PC-9 (cell line): ENCODE results near the gene AOAH. TPM values are rescaled to one million over a fixed set of nuclear protein-coding genes. Genes with fewer than 3 reads are reported as not detected.

ENCODE experiments used
- BruUV-seq: library from RNA; stranded (reverse); fragments of 400-500 nt; replicated peaks from 2 replicates; lab custom pipeline; 2021; lab: Mats Ljungman, UMichigan
- CTCF ChIA-PET: fragments of 300-600 bp; sonication (Branson Sonifier 250); formaldehyde crosslinking; loops from one replicate; lab custom pipeline; 2022; ENCODE audit warnings: antibody characterized with exemption; lab: Charles Lee
- POLR2A ChIA-PET: fragments of 300-600 bp; sonication (Branson Sonifier 250); formaldehyde crosslinking; loops from one replicate; lab custom pipeline; 2022; ENCODE audit warnings: antibody characterized with exemption; ENCODE audit not compliant: unreplicated experiment; lab: Charles Lee
- DNase-seq, 2 experiments: peaks; one replicate each; pipeline versions ENCODE4 v3.0.0 to v3.0.0-alpha.2; 2015 to 2022; ENCODE audit warnings: mixed read lengths in 1 of 2
- H2AFZ ChIP-seq: fragments of 200-600 bp; sonication (generic); 2 replicates; pipeline ENCODE4 v1.8.1; 2017; ENCODE audit warnings: antibody characterized with exemption
- H3F3A ChIP-seq: fragments of 200-600 bp; sonication (generic); 2 replicates; pipeline ENCODE4 v1.8.1; 2017; ENCODE audit warnings: antibody characterized with exemption, mild to moderate bottlenecking, low read depth; ENCODE audit not compliant: insufficient read depth
- H3K27ac ChIP-seq: fragments of 200-600 bp; sonication (generic); 2 replicates; pipeline ENCODE4 v1.6.1; 2016; ENCODE audit warnings: mixed run types
- H3K27me3 ChIP-seq: fragments of 200-600 bp; sonication (generic); 2 replicates; pipeline ENCODE4 v1.6.1; 2016; ENCODE audit warnings: low read depth, mixed run types; ENCODE audit not compliant: insufficient read depth
- H3K36me3 ChIP-seq: fragments of 200-600 bp; sonication (generic); 2 replicates; pipeline ENCODE4 v1.6.1; 2016; ENCODE audit warnings: low read depth, mixed run types
- H3K4me1 ChIP-seq: fragments of 200-600 bp; sonication (generic); replicated peaks from 2 replicates; pipeline ENCODE4 v1.6.1; 2016; ENCODE audit warnings: mixed run types; ENCODE audit not compliant: insufficient read depth
- H3K4me2 ChIP-seq: fragments of 200-600 bp; sonication (generic); 2 replicates; pipeline ENCODE4 v1.6.1; 2017; ENCODE audit warnings: mixed run types
- H3K4me3 ChIP-seq: fragments of 200-600 bp; sonication (generic); 2 replicates; pipeline ENCODE4 v1.6.1; 2016; ENCODE audit warnings: mixed run types
- H3K79me2 ChIP-seq: fragments of 200-600 bp; sonication (generic); 2 replicates; pipeline ENCODE4 v1.6.1; 2017; ENCODE audit warnings: low read depth, mixed run types
- H3K9me2 ChIP-seq: fragments of 200-600 bp; sonication (generic); 2 replicates; pipeline ENCODE4 v1.8.1; 2017; ENCODE audit warnings: mild to moderate bottlenecking; ENCODE audit not compliant: insufficient read depth
- H3K9me3 ChIP-seq: fragments of 200-600 bp; sonication (generic); 2 replicates; pipeline ENCODE4 v1.8.1; 2016; ENCODE audit warnings: low read depth; ENCODE audit not compliant: insufficient read depth
- H4K20me1 ChIP-seq: fragments of 200-600 bp; sonication (generic); 2 replicates; pipeline ENCODE4 v1.8.1; 2017; ENCODE audit not compliant: insufficient read depth
- CTCF ChIP-seq: fragments of 200-600 bp; sonication (generic); conservative IDR thresholded peaks from 2 replicates; pipeline ENCODE4 v1.6.1; 2017; ENCODE audit warnings: mixed run types, antibody characterized with exemption, mild to moderate bottlenecking, moderate library complexity
- EZH2 ChIP-seq: fragments of 200-600 bp; sonication (generic); IDR thresholded peaks from 2 replicates; pipeline ENCODE4 v1.8.0; 2017; ENCODE audit warnings: antibody characterized with exemption, low read depth
- intact Hi-C: fragments of 100-400 bp; cut with micrococcal nuclease; formaldehyde crosslinking; loops from one replicate; pipeline ENCODE4 v1.10.0; 2022; ENCODE audit not compliant: unreplicated experiment
- total RNA-seq: library from RNA; stranded (reverse); gene quantifications from 2 replicates; pipeline ENCODE4 v1.2.3, GENCODE V29; 2021

Gene AOAH
- total RNA-seq, 1 experiment from 2014 or later, result not detected

- ChIA-PET POLR2A (no interaction called here), CTCF (no interaction called here)
- H3K27ac ChIP-seq, result no peak overlapping the region
- no peak overlapping the region for H3K4me3 ChIP-seq
- H3K79me2 ChIP-seq, result no peaks in the 10 kb centered on the region
- no peak overlapping the region for H2AFZ ChIP-seq
- H3K36me3 ChIP-seq, result no peaks in the 10 kb centered on the region
- intact Hi-C loops, result no loop called here
- no peaks in the 10 kb centered on the region for H4K20me1 ChIP-seq
- H3K9me2 ChIP-seq, result no peaks in the 10 kb centered on the region
- BruUV-seq, result no TSS peak
- H3F3A ChIP-seq, result no peaks in the 10 kb centered on the region
- no peak for DNase-seq
- peaks cover 5% of the 10 kb centered on the region for H3K27me3 ChIP-seq
- H3K4me2 ChIP-seq, result no peak overlapping the region
- H3K4me1 ChIP-seq, result no peaks in the 10 kb centered on the region
- H3K9me3 ChIP-seq, result no peaks in the 10 kb centered on the region
- TF ChIP-seq EZH2 (no peak), CTCF (no peak)
These were observed 37.5 kb upstream of the AOAH start for GRCh38 chr7:36761835-36762234.

- Histone ChIP-seq H3K9me3 (no peaks in the 10 kb centered on the region), H2AFZ (no peak overlapping the region), H3K9me2 (no peaks in the 10 kb centered on the region), H3K36me3 (no peaks in the 10 kb centered on the region), H3K79me2 (no peaks in the 10 kb centered on the region), H3K27me3 (peaks cover 12% of the 10 kb centered on the region), H3K4me1 (no peaks in the 10 kb centered on the region), H3K4me2 (no peak overlapping the region), H4K20me1 (no peaks in the 10 kb centered on the region), H3F3A (no peaks in the 10 kb centered on the region), H3K27ac (no peak overlapping the region), H3K4me3 (no peak overlapping the region)
- POLR2A ChIA-PET, result no interaction called here
- DNase-seq, result no peak
- BruUV-seq, result no TSS peak
- no peak for TF ChIP-seq EZH2
- no peak for TF ChIP-seq CTCF
- CTCF ChIA-PET, result no interaction called here
- intact Hi-C loops, result no loop called here
These were observed 36.8 kb upstream of the AOAH start for GRCh38 chr7:36760856-36761762.

- Histone ChIP-seq H3F3A (no peaks in the 10 kb centered on the region), H4K20me1 (no peaks in the 10 kb centered on the region), H2AFZ (no peak overlapping the region), H3K4me2 (no peak overlapping the region), H3K36me3 (no peaks in the 10 kb centered on the region), H3K27me3 (peaks cover 29% of the 10 kb centered on the region), H3K4me1 (no peaks in the 10 kb centered on the region), H3K79me2 (no peaks in the 10 kb centered on the region), H3K9me3 (no peaks in the 10 kb centered on the region), H3K4me3 (no peak overlapping the region), H3K27ac (no peak overlapping the region), H3K9me2 (no peaks in the 10 kb centered on the region)
- ChIA-PET POLR2A (no interaction called here), CTCF (no interaction called here)
- BruUV-seq, result no TSS peak
- intact Hi-C loops, result no loop called here
- DNase-seq, result no peak
- TF ChIP-seq EZH2 (no peak), CTCF (no peak)
These were observed 34.6 kb upstream of the AOAH start for GRCh38 chr7:36758879-36759278.
